ENCODE results near the gene VSIG1. TPM values are rescaled to one million over a fixed set of nuclear protein-coding genes. Genes with fewer than 3 reads are reported as not detected.

VSIG1 gene
- total RNA-seq, 1 experiment from 2014 or later, result 1.5 TPM

DNA sequence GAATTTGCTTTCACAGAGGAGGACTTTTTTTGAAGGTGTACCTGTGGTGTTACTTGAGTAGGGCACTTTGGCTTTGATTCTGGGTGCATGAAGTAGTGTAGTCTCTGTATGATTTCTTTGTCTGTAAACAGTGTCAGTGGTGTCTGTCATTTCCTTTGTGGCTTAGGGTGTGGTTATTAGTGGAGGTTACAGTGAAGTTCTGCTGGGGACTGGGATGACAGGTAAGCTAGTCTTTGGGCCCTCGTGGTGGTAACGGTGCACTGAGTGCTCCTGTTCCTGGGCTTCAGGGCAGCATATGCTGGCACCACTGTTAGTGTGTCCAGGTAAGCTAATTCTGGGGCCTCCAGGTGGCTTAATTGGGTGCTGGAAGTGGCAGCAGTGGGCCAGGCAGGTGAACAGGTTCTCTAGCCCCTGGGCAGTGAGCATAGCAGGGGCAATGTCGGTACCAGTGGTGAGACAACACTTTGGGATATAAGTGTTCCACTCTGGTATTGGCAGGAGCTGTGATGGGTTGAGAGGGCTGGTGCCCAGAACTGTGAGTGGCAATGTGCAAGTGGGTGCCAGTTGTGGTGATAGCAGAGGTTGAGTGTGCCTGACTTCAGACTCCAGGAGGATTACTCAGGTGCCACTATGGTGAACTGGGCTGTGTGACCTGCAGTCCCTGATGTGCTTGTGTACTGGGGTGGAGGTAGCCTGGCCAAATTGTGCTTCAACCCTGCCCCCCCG lies 26.0 kb upstream of the VSIG1 start:
- H2BK20ac ChIP-seq (ENCODE audit: low read depth, low read length, poor library complexity, severe bottlenecking), result no peak overlapping the region

More for the DNA sequence above, 26.0 kb upstream of the VSIG1 start:
- Mint-ChIP-seq H3K9me3 (peaks cover 13 to 26% of the 10 kb centered on the region in 2 experiments), H3K4me1 (0 out of 4 replicates have a peak, but pooled peaks cover 0 to 5% of the 10 kb centered on the region in 2 experiments), H3K4me3 (no peak overlapping the region), H3K27me3 (ENCODE audit: low read depth) (peaks cover 3% of the 10 kb centered on the region), H3K36me3 (ENCODE audit: insufficient read depth in 1 of 3, low read depth in 3 of 3) (peaks cover 0 to 5% (median 2%) of the 10 kb centered on the region in 3 experiments; a peak in 2 of 7 replicates), H3K27ac (peak overlapping the region in 1 of 3 experiments; percentile 40; a peak in 1 of 7 replicates)
- no peak overlapping the region for H3K18ac ChIP-seq (ENCODE audit: insufficient read length, low read depth, low read length)
- no peak for DNase-seq
- H2BK12ac ChIP-seq (ENCODE audit: insufficient read length, low read depth, low read length), result no peak overlapping the region
- H4K20me1 ChIP-seq (ENCODE audit: control insufficient read depth, insufficient read depth, insufficient read length), result no peaks in the 10 kb centered on the region
- H4K91ac ChIP-seq (ENCODE audit: insufficient read length, low read depth, low read length), result no peak overlapping the region
- no peak overlapping the region for H2AK5ac ChIP-seq (ENCODE audit: insufficient read length, low read length)
- no peak overlapping the region for H2BK15ac ChIP-seq (ENCODE audit: low read depth, low read length)
- no peaks in the 10 kb centered on the region for H3K4me1 ChIP-seq (ENCODE audit: insufficient read depth, low read length)
- WGBS (ENCODE audit: extremely low coverage, insufficient read length, low lambda C conversion rate), result no CpG with 5 or more reads among the region's 4 CpGs
- no peak overlapping the region for H2BK5ac ChIP-seq (ENCODE audit: insufficient read length, low read length)
- H3K56ac ChIP-seq (ENCODE audit: insufficient read length, low read depth, low read length), result no peak overlapping the region
- no peak overlapping the region for H3K9ac ChIP-seq (ENCODE audit: extremely low read depth, insufficient read length, low read length)
- H3T11ph ChIP-seq (ENCODE audit: low read length), result no peak overlapping the region
- H3K4me2 ChIP-seq (ENCODE audit: insufficient read depth, insufficient read length, low read length), result no peak overlapping the region
- no peaks in the 10 kb centered on the region for H3K79me1 ChIP-seq (ENCODE audit: insufficient read depth, low read depth, low read length, poor library complexity, severe bottlenecking)
- H2AFZ ChIP-seq (ENCODE audit: low read length), result no peak overlapping the region
- no peaks in the 10 kb centered on the region for H3K9me3 ChIP-seq (ENCODE audit: control insufficient read depth, low read depth, low read length)
- H3K23ac ChIP-seq (ENCODE audit: insufficient read length, low read depth, low read length), result no peak overlapping the region
- no peaks in the 10 kb centered on the region for H3K79me2 ChIP-seq (ENCODE audit: insufficient read depth, low read length)
- no peaks in the 10 kb centered on the region for H3K23me2 ChIP-seq (ENCODE audit: insufficient read length, low read depth, low read length, poor library complexity, severe bottlenecking)
- no peak overlapping the region for H4K5ac ChIP-seq (ENCODE audit: insufficient read length, low read depth, low read length)
- TF ChIP-seq, protein P1, sequence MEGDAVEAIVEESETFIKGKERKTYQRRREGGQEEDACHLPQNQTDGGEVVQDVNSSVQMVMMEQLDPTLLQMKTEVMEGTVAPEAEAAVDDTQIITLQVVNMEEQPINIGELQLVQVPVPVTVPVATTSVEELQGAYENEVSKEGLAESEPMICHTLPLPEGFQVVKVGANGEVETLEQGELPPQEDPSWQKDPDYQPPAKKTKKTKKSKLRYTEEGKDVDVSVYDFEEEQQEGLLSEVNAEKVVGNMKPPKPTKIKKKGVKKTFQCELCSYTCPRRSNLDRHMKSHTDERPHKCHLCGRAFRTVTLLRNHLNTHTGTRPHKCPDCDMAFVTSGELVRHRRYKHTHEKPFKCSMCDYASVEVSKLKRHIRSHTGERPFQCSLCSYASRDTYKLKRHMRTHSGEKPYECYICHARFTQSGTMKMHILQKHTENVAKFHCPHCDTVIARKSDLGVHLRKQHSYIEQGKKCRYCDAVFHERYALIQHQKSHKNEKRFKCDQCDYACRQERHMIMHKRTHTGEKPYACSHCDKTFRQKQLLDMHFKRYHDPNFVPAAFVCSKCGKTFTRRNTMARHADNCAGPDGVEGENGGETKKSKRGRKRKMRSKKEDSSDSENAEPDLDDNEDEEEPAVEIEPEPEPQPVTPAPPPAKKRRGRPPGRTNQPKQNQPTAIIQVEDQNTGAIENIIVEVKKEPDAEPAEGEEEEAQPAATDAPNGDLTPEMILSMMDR (conservative IDR thresholded peaks at IDR 0.05), result no peak
- no peak overlapping the region for H2BK120ac ChIP-seq (ENCODE audit: low read depth, low read length, poor library complexity, severe bottlenecking)
- no peak overlapping the region for H3K14ac ChIP-seq (ENCODE audit: insufficient read depth, low read length)
- no peak overlapping the region for H3K27ac ChIP-seq (ENCODE audit: insufficient read length, low read depth, low read length)
- no peaks in the 10 kb centered on the region for H3K27me3 ChIP-seq (ENCODE audit: insufficient read depth, low read length)
- H3K4ac ChIP-seq (ENCODE audit: low read depth, low read length), result no peak overlapping the region
- no peak overlapping the region for H4K8ac ChIP-seq (replicated peaks; ENCODE audit: insufficient read length, low read depth, low read length)
